ENCODE measurements around the gene BTBD1. TPM values are rescaled to one million over a fixed set of nuclear protein-coding genes. Genes with fewer than 3 reads are reported as not detected.

Gene BTBD1
- total RNA-seq, 1 experiment from 2014 or later: 58.3 TPM

- POLR2A ChIA-PET (ENCODE audit: low non-redundant PET): no interaction called here
- no peak for DNase-seq (ENCODE audit: low spot score)
- intact Hi-C loops (cut with micrococcal nuclease; ENCODE audit: unreplicated experiment): no loop called here
- Histone ChIP-seq H3K27me3 (replicated peaks; ENCODE audit: insufficient read depth, low read depth, low read length, poor library complexity) (no peaks in the 10 kb centered on the region), H3K36me3 (ENCODE audit: insufficient read depth, low read length, poor library complexity, severe bottlenecking) (no peaks in the 10 kb centered on the region), H3K4me1 (ENCODE audit: insufficient read depth, low read length, poor library complexity, severe bottlenecking) (no peaks in the 10 kb centered on the region), H3K4me3 (ENCODE audit: low read depth, low read length, poor library complexity, severe bottlenecking) (no peak overlapping the region), H3K27ac (ENCODE audit: low read depth, low read length, poor library complexity, severe bottlenecking) (no peak overlapping the region), H3K9me3 (ENCODE audit: low read depth, low read length, poor library complexity, severe bottlenecking) (no peaks in the 10 kb centered on the region)
- TF ChIP-seq CTCF (conservative IDR thresholded peaks at IDR 0.05; ENCODE audit: low read depth, low read length) (no peak), EZH2 (IDR thresholded peaks at IDR 0.05; ENCODE audit: borderline replicate concordance, low read depth, low read length, poor library complexity, severe bottlenecking) (no peak)
- no TSS peak for BruUV-seq (replicated peaks)
- CTCF ChIA-PET: no interaction called here
Observed at GRCh38 chr15:83114856-83115255, 47.8 kb upstream of the BTBD1 start.

- Histone ChIP-seq H3K36me3 (ENCODE audit: insufficient read depth, low read length, poor library complexity, severe bottlenecking) (no peaks in the 10 kb centered on the region), H3K27me3 (replicated peaks; ENCODE audit: insufficient read depth, low read depth, low read length, poor library complexity) (no peaks in the 10 kb centered on the region), H3K4me1 (ENCODE audit: insufficient read depth, low read length, poor library complexity, severe bottlenecking) (no peaks in the 10 kb centered on the region), H3K27ac (ENCODE audit: low read depth, low read length, poor library complexity, severe bottlenecking) (no peak overlapping the region), H3K9me3 (ENCODE audit: low read depth, low read length, poor library complexity, severe bottlenecking) (no peaks in the 10 kb centered on the region), H3K4me3 (ENCODE audit: low read depth, low read length, poor library complexity, severe bottlenecking) (no peak overlapping the region)
- CTCF ChIA-PET: no interaction called here
- POLR2A ChIA-PET (ENCODE audit: low non-redundant PET): no interaction called here
- TF ChIP-seq EZH2 (IDR thresholded peaks at IDR 0.05; ENCODE audit: borderline replicate concordance, low read depth, low read length, poor library complexity, severe bottlenecking) (no peak), CTCF (conservative IDR thresholded peaks at IDR 0.05; ENCODE audit: low read depth, low read length) (no peak)
- intact Hi-C loops (cut with micrococcal nuclease; ENCODE audit: unreplicated experiment): no loop called here
- DNase-seq (ENCODE audit: low spot score): no peak
- BruUV-seq (replicated peaks): no TSS peak
Observed at GRCh38 chr15:83113881-83114674, 47.0 kb upstream of the BTBD1 start.

- no peak overlapping the region for H3K4me3 ChIP-seq (ENCODE audit: low read depth, low read length, poor library complexity, severe bottlenecking)
- H3K9me3 ChIP-seq (ENCODE audit: low read depth, low read length, poor library complexity, severe bottlenecking): no peaks in the 10 kb centered on the region
- CTCF ChIA-PET: no interaction called here
- TF ChIP-seq CTCF (conservative IDR thresholded peaks at IDR 0.05; ENCODE audit: low read depth, low read length) (no peak), EZH2 (IDR thresholded peaks at IDR 0.05; ENCODE audit: borderline replicate concordance, low read depth, low read length, poor library complexity, severe bottlenecking) (no peak)
- H3K27me3 ChIP-seq (replicated peaks; ENCODE audit: insufficient read depth, low read depth, low read length, poor library complexity): no peaks in the 10 kb centered on the region
- intact Hi-C loops (cut with micrococcal nuclease; ENCODE audit: unreplicated experiment): no loop called here
- BruUV-seq (replicated peaks): no TSS peak
- POLR2A ChIA-PET (ENCODE audit: low non-redundant PET): no interaction called here
- no peaks in the 10 kb centered on the region for H3K36me3 ChIP-seq (ENCODE audit: insufficient read depth, low read length, poor library complexity, severe bottlenecking)
- peaks cover 10% of the 10 kb centered on the region for H3K4me1 ChIP-seq (ENCODE audit: insufficient read depth, low read length, poor library complexity, severe bottlenecking)
- no peak for DNase-seq (ENCODE audit: low spot score)
- no peak overlapping the region for H3K27ac ChIP-seq (ENCODE audit: low read depth, low read length, poor library complexity, severe bottlenecking)
Observed at GRCh38 chr15:83112956-83113299, 45.9 kb upstream of the BTBD1 start.

Data from A673 (cell line).